NCI-H1105 (cell line): Measurements from ENCODE around the gene TMEM258.

Experiments used
- DNase-seq: peaks from one replicate; lab custom pipeline; 2025; lab: John Stamatoyannopoulos, UW

The TMEM258 gene

DNA sequence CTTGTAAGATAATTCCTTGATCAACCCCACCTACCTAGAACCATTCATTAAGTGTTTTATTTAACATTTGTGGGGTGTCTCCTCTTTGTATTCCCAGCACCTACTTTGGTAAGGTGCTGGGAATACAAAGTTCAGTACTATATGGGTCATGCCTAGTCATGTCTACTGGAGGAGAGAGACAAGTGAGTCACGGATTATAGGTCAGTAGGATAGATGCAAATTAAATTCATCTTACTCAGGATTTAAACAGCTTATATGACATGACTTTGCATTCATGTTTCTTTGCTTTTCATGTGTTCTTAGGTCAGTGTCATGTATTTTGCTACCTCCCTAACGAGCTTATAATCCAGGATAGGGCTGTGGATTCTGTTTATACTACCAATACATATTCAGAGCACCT, 27.8 kb upstream of the TMEM258 start:
- no peak for DNase-seq

DNA sequence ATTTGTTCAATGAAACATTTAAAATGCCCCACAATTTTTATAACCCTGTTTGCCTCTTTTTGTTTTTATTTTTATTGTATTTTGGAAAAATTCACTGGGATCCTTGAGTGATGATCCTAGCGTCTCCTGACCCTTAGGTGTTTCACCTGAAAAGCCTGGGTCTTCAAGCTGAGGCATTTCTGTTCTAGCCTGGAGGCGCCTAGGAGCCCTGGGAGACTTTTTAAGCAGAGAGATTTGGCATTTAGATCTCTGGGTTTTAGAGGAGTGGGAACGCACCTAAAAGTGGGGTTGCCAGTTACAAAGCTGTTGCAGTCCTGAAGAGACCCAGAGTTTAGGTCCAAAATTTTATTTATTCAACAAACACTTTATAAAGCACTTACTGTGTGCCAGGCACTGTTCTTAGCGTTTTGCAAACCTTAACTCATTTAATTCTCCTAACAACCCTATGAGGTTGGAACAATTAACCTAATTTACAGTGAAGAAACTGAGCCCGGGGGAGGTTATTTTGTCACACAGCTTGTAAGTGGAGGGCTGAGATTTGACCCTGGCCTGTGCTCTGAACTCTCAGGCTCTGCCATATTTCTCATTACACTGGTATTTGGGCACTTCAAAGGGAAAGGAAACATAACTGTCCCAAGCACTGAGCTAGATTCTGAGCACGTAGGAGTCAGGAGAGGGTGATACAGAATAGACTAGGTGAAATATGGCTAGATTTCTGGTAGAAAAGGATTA, 25.2 kb upstream of the TMEM258 start:
- no peak for DNase-seq

DNA sequence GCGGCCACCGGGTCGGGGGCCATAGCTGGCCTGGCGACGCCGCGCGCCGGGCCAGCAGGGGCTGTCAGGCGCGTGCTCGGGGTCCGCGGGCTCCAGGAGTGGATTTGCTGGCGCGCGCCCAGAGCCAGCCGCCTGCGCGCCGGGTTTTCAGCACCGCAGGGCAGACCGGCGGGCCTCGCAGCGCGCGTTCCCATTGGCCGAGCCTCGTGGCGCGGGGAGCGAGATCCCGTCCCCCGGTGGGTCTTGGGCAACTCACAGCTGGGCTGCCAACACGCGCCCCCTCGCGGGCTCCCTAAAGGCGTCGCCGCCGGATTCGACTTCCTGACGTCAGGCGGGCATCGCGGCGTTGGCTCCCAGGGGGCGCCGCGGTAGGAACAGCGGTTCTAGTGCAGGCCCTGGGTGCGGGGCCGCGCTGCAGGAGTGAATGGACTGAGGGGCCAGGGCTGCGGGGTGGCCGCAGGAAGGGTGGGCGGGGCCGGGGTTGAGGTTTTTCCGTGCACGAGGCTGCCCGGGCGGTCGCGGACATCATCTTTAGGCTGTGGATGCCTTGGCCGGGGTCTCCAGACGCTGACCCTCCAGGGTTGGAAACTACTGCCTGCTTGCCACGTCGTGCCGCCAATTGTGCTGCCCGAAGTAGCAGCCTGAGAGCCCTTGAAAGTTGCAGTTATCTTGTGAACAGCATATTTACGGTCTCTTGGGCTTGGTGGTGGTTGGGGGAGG, 24.5 kb upstream of the TMEM258 start, which contains the start of gene FADS1:
FADS1 (minus strand) TSS at position 268 of the 720 bp plus-strand sequence; CDS start at position 194, 74 bp downstream.
- DNase-seq, result peak; percentile 99

DNA sequence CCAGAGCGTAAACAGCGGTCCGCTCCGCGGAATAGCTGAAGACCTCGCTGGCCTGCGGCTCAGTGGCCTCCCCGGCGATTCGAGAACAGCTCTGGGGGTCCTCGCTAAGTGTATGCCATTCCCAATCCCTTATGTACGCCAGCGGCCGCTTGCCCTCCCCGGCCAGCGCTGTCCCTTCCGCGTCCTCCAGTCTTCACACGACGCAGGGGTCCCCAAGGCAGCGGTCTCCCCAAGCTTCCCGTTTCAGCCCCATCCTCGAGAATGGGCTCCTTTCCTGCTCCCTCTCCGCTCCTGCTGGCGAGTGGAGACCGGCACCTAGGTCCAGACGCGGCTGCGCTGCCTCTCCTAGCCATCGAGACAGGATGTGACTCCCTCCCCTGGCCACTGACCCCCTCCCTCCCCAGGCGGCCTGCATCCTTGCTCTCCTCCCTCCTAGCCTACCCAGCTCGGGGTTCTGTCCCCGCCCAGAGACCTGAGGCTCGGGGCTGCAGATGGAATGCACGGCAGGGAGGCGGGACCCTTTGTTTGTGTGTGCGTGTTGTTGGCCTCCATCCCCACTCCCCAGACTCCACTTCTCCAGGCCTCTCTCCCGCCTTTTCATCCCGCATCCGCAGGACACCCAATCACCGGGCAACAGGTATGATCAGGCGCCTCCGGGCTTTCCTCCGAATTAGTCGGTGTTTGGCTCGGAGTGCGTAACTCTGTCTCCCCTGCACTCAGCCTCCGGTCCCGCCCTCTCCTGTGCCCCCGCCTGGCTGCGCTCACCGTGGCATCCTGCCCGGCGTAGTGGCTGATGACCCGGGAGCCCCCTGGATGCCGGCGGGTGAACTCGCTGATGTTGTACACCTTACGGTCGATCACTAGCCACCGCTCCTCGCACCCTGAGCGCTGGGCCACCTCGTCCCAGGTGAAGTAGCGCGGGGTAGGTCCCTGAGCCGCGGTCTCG, 23.7 kb upstream of the TMEM258 start:
- peak; percentile 63 for DNase-seq

DNA sequence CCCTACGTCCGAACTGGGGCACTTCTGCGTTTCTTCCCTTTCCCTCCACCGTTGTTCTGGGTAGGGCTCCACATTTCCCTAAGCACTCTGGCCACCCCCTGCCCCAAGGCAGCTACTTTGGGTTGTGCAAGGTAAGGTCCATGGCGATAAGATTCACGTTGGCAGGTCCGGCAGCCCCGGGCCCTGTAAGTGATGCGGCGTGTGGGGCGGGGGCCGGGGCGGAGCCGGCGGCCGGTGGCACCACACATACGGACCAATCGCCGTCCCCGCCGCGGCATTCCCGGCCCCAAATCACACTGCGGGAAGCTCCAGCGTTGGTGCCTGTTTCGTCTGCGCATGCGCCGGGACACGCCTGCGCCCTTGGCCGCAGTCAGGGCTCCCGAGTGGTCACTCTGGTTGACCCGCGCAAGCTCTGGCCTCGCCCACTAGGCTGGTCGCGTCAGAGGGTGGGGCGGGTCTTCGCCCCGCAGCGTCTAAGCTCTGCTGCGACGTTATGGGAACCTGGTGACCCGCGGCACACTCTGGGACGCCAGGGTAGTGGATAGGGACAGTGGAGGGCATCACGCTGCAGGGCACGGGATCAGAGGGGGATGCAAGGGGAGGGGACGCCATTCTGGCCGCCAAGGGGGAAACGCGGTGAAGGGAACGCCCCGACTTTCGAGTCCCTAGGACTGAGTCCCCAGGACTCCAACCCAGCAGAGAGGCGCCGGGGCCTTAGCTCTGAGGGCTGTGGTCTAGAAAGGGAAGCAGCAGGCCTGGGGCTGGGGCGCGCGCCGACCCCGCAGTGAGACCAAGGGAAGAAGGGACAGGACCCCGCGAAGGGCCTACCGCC, 22.8 kb upstream of the TMEM258 start:
- peak; percentile 93 for DNase-seq

DNA sequence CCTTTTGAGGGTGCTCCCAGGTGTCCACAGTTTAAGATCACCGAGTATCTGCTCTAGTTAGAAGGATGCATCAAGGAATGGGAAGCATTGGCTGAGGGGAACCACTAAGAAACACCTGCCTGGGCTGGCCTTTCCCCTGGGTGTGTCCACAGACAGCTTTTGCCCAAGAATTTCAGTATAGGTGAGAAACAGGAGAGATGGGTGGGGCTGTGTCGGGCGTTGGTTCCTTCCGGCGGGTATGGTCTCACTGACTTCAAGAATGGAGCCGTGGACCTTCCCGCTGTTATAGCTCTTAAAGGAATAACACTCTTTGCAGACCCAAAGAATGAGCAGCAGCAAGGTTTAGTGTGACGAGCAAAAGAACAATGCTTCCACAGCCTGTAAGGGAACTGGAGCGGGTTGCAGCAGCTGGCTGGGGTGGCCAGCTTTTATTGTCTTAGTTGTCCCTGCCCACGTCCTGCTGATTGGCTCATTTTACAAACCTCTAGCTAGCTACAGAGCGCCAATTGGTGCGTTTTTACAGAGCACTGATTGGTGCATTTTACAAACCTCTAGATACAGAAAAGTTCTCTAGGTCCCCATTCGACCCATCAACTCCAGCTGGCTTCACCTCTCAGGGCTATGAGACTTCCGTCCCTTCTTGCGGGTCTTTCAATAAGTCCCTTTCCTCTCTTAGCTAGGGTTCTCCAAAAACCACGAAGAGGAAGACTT, 22.0 kb upstream of the TMEM258 start:
- no peak for DNase-seq

DNA sequence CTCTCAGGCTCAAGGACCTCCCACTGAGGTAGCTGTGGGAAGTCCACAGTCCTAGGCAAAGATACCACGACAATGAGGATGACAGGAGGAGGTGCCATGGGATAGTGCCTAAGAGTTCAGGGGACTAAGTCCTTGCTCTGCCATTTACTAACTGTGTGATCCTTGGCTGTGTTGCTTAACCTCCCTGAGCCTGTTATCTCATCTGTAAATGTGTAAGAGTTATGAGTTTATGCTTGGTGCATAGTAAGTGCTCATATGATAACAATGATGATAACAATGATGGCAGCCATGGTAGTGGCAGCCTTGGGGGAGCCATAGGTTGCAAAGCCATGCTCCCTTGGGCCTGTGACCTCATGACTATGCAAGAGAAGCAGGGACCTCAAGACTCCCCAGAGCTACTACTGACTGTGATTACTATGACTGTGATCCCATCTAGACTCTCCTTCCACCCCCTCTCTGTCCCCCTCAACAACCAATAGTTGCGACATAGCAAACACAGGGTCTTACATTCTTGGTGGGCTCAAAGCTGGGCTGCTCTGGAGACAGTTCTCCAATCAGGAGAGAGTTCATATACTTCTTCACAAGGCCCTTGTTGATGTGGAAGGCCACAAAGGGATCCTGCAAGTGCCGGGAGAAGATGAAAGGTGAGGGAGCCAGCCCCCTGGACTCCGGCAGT, 20.5 kb upstream of the TMEM258 start:
- no peak for DNase-seq

DNA sequence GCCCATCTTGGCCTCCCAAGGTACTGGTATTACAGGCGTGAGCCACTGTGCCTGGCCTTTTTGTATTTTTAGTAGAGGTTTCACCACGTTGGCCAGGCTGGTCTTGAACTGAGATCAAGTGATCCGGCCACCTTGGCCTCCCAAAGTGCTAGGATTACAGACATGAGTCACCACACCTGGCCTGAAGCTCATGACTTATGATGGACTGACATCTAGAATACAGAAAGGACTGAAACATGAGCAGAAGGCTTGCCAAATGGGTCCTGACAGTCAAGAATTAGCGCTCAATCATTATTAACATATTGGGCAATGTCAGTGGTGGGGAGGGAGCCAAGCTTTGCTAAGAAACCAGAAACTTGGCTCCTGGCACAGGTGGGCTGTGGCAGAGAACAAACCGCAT, 19.4 kb upstream of the TMEM258 start:
- no peak for DNase-seq

DNA sequence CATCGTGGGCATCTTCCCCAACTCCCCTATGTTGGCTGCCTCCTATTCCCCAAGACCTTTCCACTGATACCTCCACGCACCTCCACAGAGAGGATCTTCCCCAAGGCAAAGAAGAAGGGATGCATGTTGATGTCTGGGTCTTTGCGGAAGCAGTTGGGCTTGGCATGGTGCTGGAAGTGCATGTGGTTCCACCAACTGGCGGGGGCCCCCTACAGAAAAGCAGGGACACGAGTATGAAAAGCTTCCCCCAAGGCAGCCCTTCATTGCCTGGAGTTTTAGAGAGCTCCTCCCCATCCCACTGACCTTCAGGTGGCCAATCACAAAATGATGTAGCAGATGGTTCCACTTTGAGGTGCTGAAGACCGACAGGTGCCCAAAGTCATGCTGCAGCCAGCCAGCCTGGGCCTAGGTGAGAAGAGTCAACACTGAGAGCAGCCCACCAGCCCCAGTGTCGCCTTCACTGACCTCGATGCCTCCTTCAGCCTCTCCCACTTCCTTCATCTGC, 18.3 kb upstream of the TMEM258 start:
- no peak for DNase-seq

DNA sequence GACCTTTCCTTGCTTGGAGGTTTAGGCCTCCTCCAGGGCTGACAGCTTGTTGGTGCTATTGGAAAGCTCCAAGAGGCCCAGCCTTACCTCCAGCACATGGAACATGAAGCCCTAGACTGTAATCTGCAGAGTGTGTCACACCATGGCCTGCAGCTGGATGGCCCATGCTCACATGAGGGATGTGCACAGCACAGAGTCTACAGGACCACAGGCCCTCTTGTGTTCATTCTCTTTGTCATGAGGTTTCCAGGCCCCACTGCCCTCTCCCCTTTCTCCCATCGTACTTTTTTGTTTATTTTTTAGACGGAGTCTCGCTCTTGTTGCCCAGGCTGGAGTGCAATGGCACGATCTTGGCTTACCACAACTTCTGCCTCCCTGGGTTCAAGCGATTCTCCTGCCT, 14.4 kb upstream of the TMEM258 start:
- no peak for DNase-seq

DNA sequence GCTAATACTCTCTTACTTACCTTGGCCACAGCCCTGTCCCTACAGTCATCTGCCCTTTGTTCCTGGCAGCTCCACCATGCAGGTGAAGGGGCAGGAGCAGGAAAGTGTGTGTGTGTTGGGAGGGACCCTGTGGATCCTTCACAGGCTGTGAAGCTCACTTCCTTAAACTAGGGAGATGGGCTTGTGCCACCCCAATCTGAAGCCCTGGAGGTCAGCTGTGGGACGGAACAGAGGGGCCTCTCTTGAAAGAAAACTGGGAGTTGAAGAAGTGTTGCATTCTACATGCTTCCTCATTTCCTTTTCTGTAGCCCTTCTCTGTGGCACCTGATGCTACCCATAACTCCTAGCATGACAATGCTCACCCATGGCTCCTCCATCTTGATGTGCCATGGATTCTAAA, 12.7 kb upstream of the TMEM258 start:
- no peak for DNase-seq

DNA sequence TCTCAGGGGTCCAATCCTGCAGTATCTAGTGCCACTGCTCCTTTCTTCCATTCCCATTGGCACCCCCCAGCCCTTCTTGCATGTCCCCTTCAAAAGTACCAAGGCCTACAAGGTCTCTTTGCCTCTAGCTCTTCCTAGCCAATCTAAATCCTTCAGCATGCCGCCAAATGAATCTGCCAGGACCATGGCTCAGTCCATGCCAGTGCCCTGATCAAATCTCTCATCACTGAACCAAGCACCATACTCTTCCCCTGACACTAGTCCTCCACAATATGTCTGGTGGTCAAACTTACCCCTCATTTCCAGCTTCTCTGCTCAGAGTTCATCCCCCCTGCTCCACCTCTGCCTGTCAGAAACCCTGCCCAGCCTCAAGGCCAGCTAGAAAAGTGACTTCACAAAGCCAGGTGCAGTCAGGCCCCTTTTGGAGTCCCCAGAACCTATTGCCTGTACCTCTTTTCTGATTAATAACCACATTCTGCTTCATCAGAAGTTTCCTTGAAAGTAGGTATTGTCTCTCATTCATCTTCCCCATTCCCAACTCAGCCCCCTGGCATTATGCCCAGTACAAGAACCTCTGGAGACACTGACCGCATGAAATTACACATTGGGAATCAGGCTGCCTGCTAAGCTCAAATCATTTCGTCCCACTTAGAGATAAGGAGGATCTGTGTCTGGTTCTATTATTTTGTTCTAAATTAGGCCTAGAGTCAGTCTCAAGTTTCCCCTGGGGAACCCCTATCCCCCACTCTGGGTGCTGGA, 11.7 kb upstream of the TMEM258 start:
- DNase-seq, result no peak

DNA sequence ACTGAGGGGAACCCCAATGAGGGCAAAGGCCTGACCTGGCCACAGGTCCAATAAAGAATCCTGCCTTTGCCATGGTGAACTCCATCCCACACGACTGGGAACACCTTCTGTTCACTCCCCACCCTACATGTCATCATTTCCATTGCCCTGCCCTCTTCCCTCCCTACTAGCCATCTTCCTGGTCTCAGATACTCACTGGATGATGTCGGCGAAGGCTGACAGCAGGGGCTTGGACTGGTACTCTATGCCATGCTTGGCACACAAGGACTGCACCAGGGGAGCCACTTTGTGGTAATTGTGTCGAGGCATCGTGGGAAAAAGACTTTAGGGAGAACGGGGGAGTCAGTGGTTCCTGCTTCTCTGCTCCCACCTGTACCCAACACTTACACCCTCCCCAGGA, 10.2 kb upstream of the TMEM258 start:
- DNase-seq, result no peak

DNA sequence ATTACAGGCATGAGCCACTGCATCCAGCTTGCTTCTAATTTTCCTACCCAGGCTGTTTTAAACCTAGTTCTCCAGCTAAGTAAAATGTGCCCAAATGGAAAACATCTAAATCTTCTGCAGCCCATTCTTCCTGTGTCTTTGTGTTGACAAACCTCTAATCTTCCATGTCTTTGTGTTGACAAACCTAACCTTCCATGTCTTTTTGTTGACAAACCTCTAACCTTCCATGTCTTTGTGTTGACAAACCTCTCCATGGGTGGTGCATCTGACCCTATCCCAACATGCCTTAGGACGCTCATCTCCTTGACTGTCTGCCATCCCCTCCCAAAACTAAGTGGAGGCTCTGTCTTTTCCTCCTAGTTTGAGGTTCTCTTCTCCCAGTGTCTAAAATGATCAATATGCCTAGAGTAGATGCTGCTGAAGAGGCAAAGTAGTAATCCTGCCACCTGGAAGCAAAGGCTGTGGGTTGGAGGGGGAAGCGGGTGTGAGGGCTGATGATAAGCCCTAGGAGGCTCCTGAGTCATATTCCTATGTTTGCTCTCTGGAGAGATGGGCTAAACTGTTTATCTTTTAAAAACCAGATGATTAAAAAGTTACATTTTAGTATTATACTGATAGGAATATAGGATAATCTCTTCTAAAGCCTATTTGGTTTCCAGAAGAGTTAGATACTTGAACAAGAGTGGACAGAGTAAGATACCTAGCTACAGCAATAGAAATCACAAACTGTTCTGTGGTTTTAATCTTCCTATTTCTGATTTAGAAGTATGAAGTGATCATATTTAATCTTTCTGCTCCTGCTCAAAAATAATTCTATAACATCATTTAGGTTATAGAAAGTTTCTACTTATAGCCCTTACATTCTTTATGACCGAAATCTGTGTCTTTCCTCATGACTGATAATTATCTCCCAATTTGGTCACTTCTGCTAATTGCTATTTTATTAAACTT, 8.2 kb upstream of the TMEM258 start:
- no peak for DNase-seq

DNA sequence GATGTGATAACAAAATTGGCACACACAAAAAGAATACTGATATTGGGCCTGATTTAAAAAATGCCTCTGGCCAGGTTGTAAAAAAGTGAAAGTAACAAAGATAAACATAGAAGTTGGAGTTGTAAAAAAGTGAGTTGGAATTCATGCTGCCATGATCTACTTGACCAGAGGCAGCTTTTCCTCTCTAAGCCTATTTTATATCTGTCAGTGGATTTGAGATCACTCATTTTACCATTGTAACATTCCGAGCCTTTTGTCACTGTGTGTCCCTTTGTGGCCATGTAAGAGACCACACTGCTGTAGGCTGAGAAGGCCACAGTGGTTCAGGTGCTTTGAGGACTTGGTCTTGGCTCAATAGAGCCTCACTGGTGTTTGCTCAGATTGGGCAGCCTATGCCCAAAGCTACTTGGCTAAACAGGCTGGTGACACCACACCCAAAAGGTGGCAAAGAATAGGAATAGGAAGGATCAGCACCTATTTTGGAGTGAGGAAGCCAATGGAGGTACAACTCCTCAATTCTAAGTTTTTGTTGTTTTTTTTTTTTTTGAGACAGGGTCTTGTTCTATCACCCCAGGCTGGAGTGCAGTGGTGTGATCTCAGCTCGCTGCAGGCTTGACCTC, 7.4 kb upstream of the TMEM258 start:
- no peak for DNase-seq

DNA sequence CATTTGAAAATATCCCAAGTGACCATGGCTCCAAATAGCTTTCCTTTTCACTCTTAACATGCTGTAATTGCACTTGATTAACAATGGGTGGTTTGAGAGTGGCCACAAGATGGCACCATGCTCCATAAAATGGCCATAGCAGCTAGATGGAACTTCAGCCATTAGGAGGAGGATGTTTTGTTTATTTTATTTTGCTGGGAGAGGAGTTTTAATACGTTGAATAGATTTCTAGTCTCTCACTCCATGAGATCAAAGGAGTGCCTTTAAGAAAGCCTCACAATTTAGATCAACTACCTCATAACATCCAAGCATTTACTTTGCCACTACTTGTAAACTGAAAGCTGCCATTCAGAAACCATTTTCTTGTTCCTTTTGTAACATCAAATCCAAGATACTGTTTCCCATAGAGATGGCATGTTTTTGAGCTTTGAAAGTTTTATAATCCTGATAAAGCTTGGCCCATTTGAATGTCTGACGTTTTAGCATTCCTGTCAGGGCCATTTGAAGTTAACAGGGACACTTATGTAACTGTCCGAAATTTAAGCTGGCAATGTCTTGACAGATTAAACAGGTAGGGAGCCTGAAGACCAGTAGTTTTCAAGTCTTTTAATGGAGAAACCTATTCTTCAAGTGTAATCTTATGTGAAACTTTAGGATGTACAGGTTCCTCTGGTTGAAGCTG, 5.0 kb upstream of the TMEM258 start:
- peak; percentile 66 for DNase-seq

DNA sequence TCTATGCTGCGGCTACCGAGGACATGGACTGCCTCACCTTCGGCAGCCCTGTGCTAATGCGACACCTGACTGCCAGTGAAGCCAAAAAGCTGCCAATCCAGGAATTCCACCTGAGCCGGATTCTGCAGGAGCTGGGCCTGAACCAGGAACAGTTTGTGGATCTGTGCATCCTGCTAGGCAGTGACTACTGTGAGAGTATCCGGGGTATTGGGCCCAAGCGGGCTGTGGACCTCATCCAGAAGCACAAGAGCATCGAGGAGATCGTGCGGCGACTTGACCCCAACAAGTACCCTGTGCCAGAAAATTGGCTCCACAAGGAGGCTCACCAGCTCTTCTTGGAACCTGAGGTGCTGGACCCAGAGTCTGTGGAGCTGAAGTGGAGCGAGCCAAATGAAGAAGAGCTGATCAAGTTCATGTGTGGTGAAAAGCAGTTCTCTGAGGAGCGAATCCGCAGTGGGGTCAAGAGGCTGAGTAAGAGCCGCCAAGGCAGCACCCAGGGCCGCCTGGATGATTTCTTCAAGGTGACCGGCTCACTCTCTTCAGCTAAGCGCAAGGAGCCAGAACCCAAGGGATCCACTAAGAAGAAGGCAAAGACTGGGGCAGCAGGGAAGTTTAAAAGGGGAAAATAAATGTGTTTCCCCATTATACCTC, 3.6 kb upstream of the TMEM258 start:
- DNase-seq, result no peak
